Subcutaneous abdominal adipose tissue (tissue), 5 donors: ENCODE data around the gene ACSM4.
"Not testable (repeated sequence)": the region's sequence is repeated elsewhere in the genome, so short reads cannot be mapped to it uniquely, and the experiment has no call there.

Experiments used
- H3K27ac ChIP-seq: one replicate; pipeline ENCODE4 v1.7.0; 2013; ENCODE audit warnings: low read depth, mild to moderate bottlenecking, inconsistent platforms, low read length, moderate library complexity
- H3K27me3 ChIP-seq, 5 donors: one replicate each; pipeline ENCODE4 v1.7.0; 2013; ENCODE audit warnings: low read length in 5 of 5, inconsistent platforms in 1 of 5; ENCODE audit not compliant: control insufficient read depth in 5 of 5, insufficient read depth in 4 of 5
- H3K36me3 ChIP-seq, 5 donors: one replicate each; pipeline ENCODE4 v1.7.0; 2013; ENCODE audit warnings: low read length in 5 of 5; ENCODE audit not compliant: control insufficient read depth in 5 of 5, insufficient read depth in 5 of 5
- H3K4me1 ChIP-seq, 5 donors: one replicate each; pipeline ENCODE4 v1.7.0; 2013; ENCODE audit warnings: low read length in 5 of 5, mild to moderate bottlenecking in 3 of 5, moderate library complexity in 1 of 5; ENCODE audit not compliant: control insufficient read depth in 5 of 5, insufficient read depth in 5 of 5
- H3K4me3 ChIP-seq, 5 donors: one replicate each; pipeline ENCODE4 v1.7.0; 2013; ENCODE audit warnings: low read length in 5 of 5, low read depth in 1 of 5
- H3K9ac ChIP-seq, 5 donors: one replicate each; pipeline ENCODE4 v1.7.0; 2013; ENCODE audit warnings: low read length in 5 of 5, mild to moderate bottlenecking in 4 of 5, moderate library complexity in 3 of 5
- H3K9me3 ChIP-seq, 5 donors: one replicate each; pipeline ENCODE4 v1.7.0; 2013; ENCODE audit warnings: low read length in 5 of 5; ENCODE audit not compliant: control insufficient read depth in 5 of 5
- donor health status: healthy.
- donor health status: healthy.
- donor health status: healthy.
- donor health status: healthy.
- donor health status: healthy.

Gene ACSM4, protein sequence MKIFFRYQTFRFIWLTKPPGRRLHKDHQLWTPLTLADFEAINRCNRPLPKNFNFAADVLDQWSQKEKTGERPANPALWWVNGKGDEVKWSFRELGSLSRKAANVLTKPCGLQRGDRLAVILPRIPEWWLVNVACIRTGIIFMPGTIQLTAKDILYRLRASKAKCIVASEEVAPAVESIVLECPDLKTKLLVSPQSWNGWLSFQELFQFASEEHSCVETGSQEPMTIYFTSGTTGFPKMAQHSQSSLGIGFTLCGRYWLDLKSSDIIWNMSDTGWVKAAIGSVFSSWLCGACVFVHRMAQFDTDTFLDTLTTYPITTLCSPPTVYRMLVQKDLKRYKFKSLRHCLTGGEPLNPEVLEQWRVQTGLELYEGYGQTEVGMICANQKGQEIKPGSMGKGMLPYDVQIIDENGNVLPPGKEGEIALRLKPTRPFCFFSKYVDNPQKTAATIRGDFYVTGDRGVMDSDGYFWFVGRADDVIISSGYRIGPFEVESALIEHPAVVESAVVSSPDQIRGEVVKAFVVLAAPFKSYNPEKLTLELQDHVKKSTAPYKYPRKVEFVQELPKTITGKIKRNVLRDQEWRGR

DNA sequence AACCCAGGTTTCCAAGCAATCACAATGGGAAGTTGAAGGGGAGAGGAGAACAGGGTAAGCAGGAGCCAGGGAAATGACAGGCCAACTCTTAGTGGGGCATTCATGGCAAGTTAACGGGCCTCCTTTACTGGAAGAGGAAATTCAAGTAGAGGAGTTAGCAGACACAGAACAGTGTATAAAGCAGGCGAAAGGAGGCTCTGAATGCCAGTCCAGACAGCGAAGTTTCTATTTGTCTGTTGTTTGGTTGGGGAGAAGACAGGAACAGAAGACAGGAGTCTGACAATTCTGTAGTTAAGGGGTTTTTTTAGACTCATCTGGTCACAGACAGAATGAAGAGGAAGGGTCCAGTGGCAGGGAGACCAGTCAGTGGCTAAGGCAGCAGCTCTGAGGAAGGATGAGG lies at the start of gene ACSM4:
Gene ACSM4 (plus strand): TSS at position 301 of the 400 bp plus-strand sequence. CDS start 260 bp downstream, outside the sequence.
- no peaks in the 10 kb centered on the region for H3K9me3 ChIP-seq
- no peak within 1 kb of the TSS for H3K27ac ChIP-seq
- H3K36me3 ChIP-seq = no peaks in the 10 kb centered on the region
- no peak within 1 kb of the TSS for H3K9ac ChIP-seq
- H3K4me1 ChIP-seq = no peaks in the 10 kb centered on the region
- no peaks in the 10 kb centered on the region for H3K27me3 ChIP-seq
- H3K4me3 ChIP-seq = no peak within 1 kb of the TSS

DNA sequence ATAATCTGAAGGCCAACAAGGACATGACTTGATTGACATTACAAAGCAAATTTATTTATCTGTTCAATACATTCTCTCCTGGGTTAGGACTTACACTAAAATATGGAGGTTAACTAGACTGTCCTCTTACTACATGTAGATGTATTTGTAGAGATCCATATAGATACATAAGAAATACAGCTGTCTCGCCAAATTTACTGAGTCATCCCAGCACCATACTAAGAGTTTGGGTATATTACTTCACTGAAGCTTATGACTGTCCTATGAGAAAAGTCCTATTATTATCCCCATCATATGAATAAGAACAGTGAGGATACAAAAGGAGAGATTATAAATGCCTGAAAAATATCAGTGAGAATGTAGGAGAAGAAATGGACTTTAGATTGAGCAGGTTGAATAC lies 44.8 kb upstream of the ACSM4 start:
- H3K27ac ChIP-seq = no peak overlapping the region
- H3K9me3 ChIP-seq = no peaks in the 10 kb centered on the region
- H3K4me3 ChIP-seq = no peak overlapping the region
- no peak overlapping the region for H3K9ac ChIP-seq
- H3K27me3 ChIP-seq = no peaks in the 10 kb centered on the region
- no peaks in the 10 kb centered on the region for H3K4me1 ChIP-seq
- no peaks in the 10 kb centered on the region for H3K36me3 ChIP-seq

DNA sequence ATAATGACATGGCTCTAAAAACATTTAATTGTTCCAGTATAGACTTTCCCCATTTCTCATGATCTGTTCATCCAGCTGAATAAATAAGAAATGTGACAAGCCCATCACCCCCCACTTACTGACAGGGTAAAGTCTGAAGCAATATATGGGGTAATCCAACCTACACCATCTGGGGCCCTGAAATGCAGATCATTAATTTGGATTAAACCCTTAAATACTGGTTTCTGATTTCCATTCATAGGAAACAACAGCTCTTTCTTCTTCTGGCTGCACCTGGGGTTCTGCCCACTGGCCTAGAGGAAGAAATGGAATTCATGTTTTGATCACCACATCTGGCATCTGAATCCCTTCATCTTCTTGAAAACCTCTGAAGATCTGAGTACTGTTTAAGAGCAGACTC lies 39.3 kb upstream of the ACSM4 start:
- no peaks in the 10 kb centered on the region for H3K4me1 ChIP-seq
- no peak overlapping the region for H3K27ac ChIP-seq
- H3K27me3 ChIP-seq = no peaks in the 10 kb centered on the region
- H3K9ac ChIP-seq = no peak overlapping the region
- no peak overlapping the region for H3K4me3 ChIP-seq
- H3K9me3 ChIP-seq = no peaks in the 10 kb centered on the region
- H3K36me3 ChIP-seq = no peaks in the 10 kb centered on the region

DNA sequence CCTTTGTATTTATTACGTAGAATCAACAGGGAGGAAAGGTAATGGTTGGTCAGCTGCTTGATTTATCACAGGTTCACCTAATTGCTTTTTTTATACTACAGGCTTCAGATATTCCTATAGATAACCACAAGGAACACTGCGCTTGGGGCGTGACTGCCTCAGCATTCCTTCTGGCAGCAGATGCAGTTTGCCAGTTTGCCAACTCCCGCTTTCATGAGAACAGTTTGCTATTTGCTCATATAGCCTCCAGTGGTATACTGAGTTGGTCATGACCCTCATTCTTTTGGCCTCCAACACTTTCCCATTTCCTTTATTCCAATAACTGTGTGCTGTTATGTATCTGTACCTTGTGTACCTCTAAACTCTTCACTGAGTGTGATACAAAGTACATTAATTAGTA lies 38.6 kb upstream of the ACSM4 start:
- H3K27me3 ChIP-seq = no peaks in the 10 kb centered on the region
- H3K4me1 ChIP-seq = no peaks in the 10 kb centered on the region
- no peaks in the 10 kb centered on the region for H3K36me3 ChIP-seq
- no peaks in the 10 kb centered on the region for H3K9me3 ChIP-seq
- H3K27ac ChIP-seq = no peak overlapping the region
- H3K9ac ChIP-seq = no peak overlapping the region
- no peak overlapping the region for H3K4me3 ChIP-seq

DNA sequence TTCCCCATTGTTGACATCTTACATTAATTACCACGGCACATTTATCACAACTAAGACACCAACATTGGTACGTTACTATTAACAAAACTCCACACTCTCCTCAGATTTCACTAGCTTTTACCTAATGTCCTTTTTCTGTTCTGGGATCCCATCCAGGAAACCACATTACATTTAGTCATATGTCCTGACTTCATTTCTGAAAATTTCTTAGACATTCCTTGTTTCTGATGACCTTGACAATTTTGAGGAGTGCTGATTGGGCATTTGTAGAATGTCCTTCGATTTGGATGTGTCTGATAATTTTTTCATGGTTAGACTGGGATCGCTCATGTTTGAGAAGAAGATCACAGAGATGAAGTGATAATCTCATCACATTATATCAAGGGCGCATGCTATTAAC lies 34.6 kb upstream of the ACSM4 start:
- no peaks in the 10 kb centered on the region for H3K4me1 ChIP-seq
- no peaks in the 10 kb centered on the region for H3K27me3 ChIP-seq
- no peak overlapping the region for H3K9ac ChIP-seq
- H3K4me3 ChIP-seq = no peak overlapping the region
- no peak overlapping the region for H3K27ac ChIP-seq
- no peaks in the 10 kb centered on the region for H3K9me3 ChIP-seq
- H3K36me3 ChIP-seq = no peaks in the 10 kb centered on the region

DNA sequence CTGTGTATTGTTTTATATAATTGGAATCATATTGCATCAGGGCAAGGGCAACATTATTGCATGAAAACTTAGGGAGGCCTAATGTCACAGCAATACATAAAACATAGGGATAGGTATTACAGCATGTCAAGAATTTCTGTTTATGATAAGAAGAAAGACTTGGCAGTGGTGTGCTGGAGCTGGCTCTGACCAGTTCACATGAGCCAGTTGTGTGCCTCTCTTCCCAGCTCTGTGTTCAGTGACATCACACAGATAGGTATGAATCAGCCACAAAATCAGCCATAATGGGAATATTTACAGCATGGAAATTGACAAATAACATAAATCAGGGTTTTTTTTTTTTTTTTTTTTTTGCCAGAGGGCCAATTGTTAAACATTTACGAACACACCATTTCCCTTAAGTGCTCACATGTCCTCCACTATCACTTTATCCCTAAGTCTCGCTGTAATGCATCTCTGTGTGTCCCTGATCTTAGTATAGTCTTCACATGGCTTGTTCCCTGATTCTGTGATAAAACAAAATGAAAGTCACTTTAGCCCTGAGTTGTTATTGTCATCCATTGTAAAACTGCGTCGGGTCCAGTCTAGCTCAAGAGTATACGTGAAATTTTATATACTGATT lies 31.9 kb upstream of the ACSM4 start:
- H3K4me3 ChIP-seq = no peak overlapping the region
- no peaks in the 10 kb centered on the region for H3K27me3 ChIP-seq
- H3K9ac ChIP-seq = no peak overlapping the region
- no peaks in the 10 kb centered on the region for H3K9me3 ChIP-seq
- H3K4me1 ChIP-seq = no peaks in the 10 kb centered on the region
- H3K36me3 ChIP-seq = no peaks in the 10 kb centered on the region
- H3K27ac ChIP-seq = no peak overlapping the region

DNA sequence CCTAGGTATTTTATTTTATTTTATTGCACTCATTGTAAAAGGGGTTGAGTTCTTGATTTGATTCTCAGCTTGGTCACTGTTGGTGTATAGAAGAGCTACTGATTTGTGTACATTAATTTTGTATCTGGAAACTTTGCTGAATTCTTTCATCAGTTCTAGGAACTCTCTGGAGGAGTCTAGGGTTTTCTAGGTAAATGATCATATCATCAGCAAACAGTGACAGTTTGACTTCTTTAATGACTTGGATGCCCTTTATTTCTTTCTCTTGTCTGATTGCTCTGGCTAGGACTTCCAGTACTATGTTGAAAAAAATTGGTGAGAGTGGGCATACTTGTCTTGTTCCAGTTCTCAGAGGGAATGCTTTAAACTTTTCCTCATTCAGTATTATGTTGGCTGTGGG lies 28.4 kb upstream of the ACSM4 start:
- not testable (repeated sequence) for H3K4me1 ChIP-seq, H3K9ac ChIP-seq, H3K9me3 ChIP-seq, H3K27ac ChIP-seq, H3K36me3 ChIP-seq, H3K4me3 ChIP-seq, H3K27me3 ChIP-seq

DNA sequence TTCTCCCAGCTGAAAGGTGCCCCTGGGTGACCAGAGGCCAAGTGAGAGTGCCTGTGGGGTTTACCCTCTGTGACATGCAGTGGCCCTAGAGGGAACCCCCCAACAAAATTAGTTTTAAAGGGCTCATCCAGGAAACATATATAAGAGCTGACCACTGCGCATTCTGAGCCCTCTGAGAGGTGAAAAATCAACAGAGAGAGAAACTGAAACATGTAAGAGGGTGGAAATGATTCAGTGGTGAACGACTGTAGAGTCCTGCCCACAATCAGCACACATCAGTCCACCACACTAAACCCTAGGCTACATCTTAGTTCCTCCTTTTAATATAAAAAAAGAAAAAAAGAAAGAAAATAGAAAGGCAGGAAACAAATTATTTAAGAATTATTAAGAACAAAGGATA lies 21.0 kb upstream of the ACSM4 start:
- Histone ChIP-seq H3K4me3 (no peak overlapping the region), H3K9me3 (peaks cover 0 to 7% (median under 1%) of the 10 kb centered on the region in 5 donors), H3K36me3 (no peaks in the 10 kb centered on the region), H3K4me1 (no peaks in the 10 kb centered on the region), H3K27ac (no peak overlapping the region), H3K27me3 (no peaks in the 10 kb centered on the region), H3K9ac (no peak overlapping the region)

DNA sequence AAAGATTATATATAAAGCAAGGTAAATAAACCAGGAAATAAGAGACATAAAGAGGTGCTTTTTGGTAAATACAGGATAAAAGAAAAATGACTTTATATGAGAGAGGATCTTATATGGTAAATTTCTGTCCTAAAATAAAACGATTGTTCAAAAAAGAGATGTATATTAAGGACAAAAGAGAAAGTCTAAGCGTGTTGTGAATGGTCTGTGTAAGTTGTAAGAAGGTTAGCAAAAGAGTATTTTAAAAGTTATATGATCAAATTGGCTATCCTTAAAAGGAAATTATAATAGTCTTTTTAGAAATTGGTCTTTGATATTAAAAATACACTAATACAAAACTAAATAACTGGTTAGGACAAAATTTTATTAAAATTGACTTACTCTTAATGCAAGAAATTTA lies 14.1 kb upstream of the ACSM4 start:
- no peak overlapping the region for H3K4me3 ChIP-seq
- no peaks in the 10 kb centered on the region for H3K36me3 ChIP-seq
- H3K9me3 ChIP-seq = peaks cover 0 to 9% (median 3%) of the 10 kb centered on the region in 5 donors
- no peaks in the 10 kb centered on the region for H3K27me3 ChIP-seq
- no peaks in the 10 kb centered on the region for H3K4me1 ChIP-seq
- H3K27ac ChIP-seq = no peak overlapping the region
- H3K9ac ChIP-seq = no peak overlapping the region

DNA sequence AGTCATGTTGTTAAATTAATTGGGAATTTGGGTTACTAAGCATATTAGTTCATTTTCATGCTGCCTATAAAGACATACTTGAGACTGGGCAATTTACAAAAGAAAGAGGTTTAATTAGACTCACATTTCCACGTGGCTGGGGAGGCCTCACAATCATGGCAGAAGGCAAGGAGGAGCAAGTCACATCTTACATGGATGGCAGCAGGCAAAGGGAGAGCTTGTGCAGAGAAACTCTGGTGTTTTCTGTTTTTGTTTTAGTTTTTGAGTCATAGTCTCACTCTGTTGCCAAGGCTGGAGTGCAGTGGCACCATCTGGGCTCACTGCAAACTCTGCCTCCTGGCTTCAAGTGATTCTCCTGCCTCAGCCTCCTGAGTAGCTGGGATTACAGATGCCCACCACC lies 13.3 kb upstream of the ACSM4 start:
- H3K27me3 ChIP-seq, H3K4me1 ChIP-seq, H3K4me3 ChIP-seq, H3K9me3 ChIP-seq, H3K36me3 ChIP-seq, H3K9ac ChIP-seq, H3K27ac ChIP-seq: not testable (repeated sequence)
